ENCODE measurements around the gene NIPBL.
"Not testable (repeated sequence)": the region's sequence is repeated elsewhere in the genome, so short reads cannot be mapped to it uniquely, and the experiment has no call there.

Gene NIPBL

GRCh38 chr5:36899860-36900259 is 23.3 kb downstream of the NIPBL start:
- TF ChIP-seq EZH2 (IDR thresholded peaks at IDR 0.05; ENCODE audit: borderline replicate concordance, low read depth, low read length, severe bottlenecking) (no peak), CTCF (IDR thresholded peaks at IDR 0.05; ENCODE audit: borderline replicate concordance, extremely low read depth, low read length, poor library complexity, severe bottlenecking) (no peak)
- ATAC-seq (ENCODE audit: insufficient read depth, low read depth) (no peak), DNase-seq (no peak)
- Histone ChIP-seq H3K27me3 (ENCODE audit: insufficient read depth, low read length, poor library complexity) (no peaks in the 10 kb centered on the region), H3K4me3 (ENCODE audit: low read depth in 1 of 2, low read length in 2 of 2) (no peak overlapping the region), H3K36me3 (ENCODE audit: insufficient read depth, low read length) (no peaks in the 10 kb centered on the region), H3K27ac (ENCODE audit: low read length) (no peak overlapping the region), H3K4me2 (ENCODE audit: insufficient read depth, low read length) (no peak overlapping the region), H3K9me3 (ENCODE audit: insufficient read depth, low read length, severe bottlenecking) (no peaks in the 10 kb centered on the region), H4K20me1 (ENCODE audit: insufficient read depth, low read length) (peaks cover 75% of the 10 kb centered on the region), H3K9ac (ENCODE audit: low read depth, low read length) (no peak overlapping the region), H2AFZ (ENCODE audit: low read depth, low read length) (no peak overlapping the region), H3K79me2 (ENCODE audit: insufficient read depth, low read length) (peaks cover 100% of the 10 kb centered on the region), H3K4me1 (ENCODE audit: insufficient read depth, low read length) (no peaks in the 10 kb centered on the region)

- H3K4me2 ChIP-seq (ENCODE audit: insufficient read depth, low read length): no peak overlapping the region
- no peak overlapping the region for H3K4me3 ChIP-seq (ENCODE audit: low read depth in 1 of 2, low read length in 2 of 2)
- H3K36me3 ChIP-seq (ENCODE audit: insufficient read depth, low read length): no peaks in the 10 kb centered on the region
- H3K9me3 ChIP-seq (ENCODE audit: insufficient read depth, low read length, severe bottlenecking): no peaks in the 10 kb centered on the region
- ATAC-seq (ENCODE audit: insufficient read depth, low read depth) (no peak), DNase-seq (no peak)
- TF ChIP-seq CTCF (IDR thresholded peaks at IDR 0.05; ENCODE audit: borderline replicate concordance, extremely low read depth, low read length, poor library complexity, severe bottlenecking): no peak
- no peak for TF ChIP-seq EZH2 (IDR thresholded peaks at IDR 0.05; ENCODE audit: borderline replicate concordance, low read depth, low read length, severe bottlenecking)
- H3K79me2 ChIP-seq (ENCODE audit: insufficient read depth, low read length): peaks cover 100% of the 10 kb centered on the region
- no peaks in the 10 kb centered on the region for H3K4me1 ChIP-seq (ENCODE audit: insufficient read depth, low read length)
- H4K20me1 ChIP-seq (ENCODE audit: insufficient read depth, low read length): peaks cover 75% of the 10 kb centered on the region
- no peak overlapping the region for H2AFZ ChIP-seq (ENCODE audit: low read depth, low read length)
- no peaks in the 10 kb centered on the region for H3K27me3 ChIP-seq (ENCODE audit: insufficient read depth, low read length, poor library complexity)
- H3K9ac ChIP-seq (ENCODE audit: low read depth, low read length): no peak overlapping the region
- H3K27ac ChIP-seq (ENCODE audit: low read length): no peak overlapping the region
Measured at GRCh38 chr5:36900283-36900682, 23.7 kb downstream of the NIPBL start.

GRCh38 chr5:36901077-36901476 is 24.5 kb downstream of the NIPBL start:
- not testable (repeated sequence) for H3K27ac ChIP-seq (ENCODE audit: low read length); H3K9me3 ChIP-seq (ENCODE audit: insufficient read depth, low read length, severe bottlenecking); H2AFZ ChIP-seq (ENCODE audit: low read depth, low read length); H3K4me3 ChIP-seq (ENCODE audit: low read depth in 1 of 2, low read length in 2 of 2); H3K27me3 ChIP-seq (ENCODE audit: insufficient read depth, low read length, poor library complexity); DNase-seq; H3K4me2 ChIP-seq (ENCODE audit: insufficient read depth, low read length); H3K9ac ChIP-seq (ENCODE audit: low read depth, low read length); ATAC-seq (ENCODE audit: insufficient read depth, low read depth); H3K4me1 ChIP-seq (ENCODE audit: insufficient read depth, low read length); H3K36me3 ChIP-seq (ENCODE audit: insufficient read depth, low read length)
- Histone ChIP-seq H3K79me2 (ENCODE audit: insufficient read depth, low read length) (peaks cover 99% of the 10 kb centered on the region), H4K20me1 (ENCODE audit: insufficient read depth, low read length) (peaks cover 70% of the 10 kb centered on the region; the same call in 1 of the 2 replicates)

- H3K4me3 ChIP-seq (ENCODE audit: low read depth in 1 of 2, low read length in 2 of 2): no peak overlapping the region
- H3K9me3 ChIP-seq (ENCODE audit: insufficient read depth, low read length, severe bottlenecking): no peaks in the 10 kb centered on the region
- H3K9ac ChIP-seq (ENCODE audit: low read depth, low read length): no peak overlapping the region
- no peak overlapping the region for H3K4me2 ChIP-seq (ENCODE audit: insufficient read depth, low read length)
- no peak for ATAC-seq (ENCODE audit: insufficient read depth, low read depth)
- no peak overlapping the region for H3K27ac ChIP-seq (ENCODE audit: low read length)
- no peaks in the 10 kb centered on the region for H3K4me1 ChIP-seq (ENCODE audit: insufficient read depth, low read length)
- H4K20me1 ChIP-seq (ENCODE audit: insufficient read depth, low read length): peaks cover 65% of the 10 kb centered on the region; the same call in 1 of the 2 replicates
- H3K36me3 ChIP-seq (ENCODE audit: insufficient read depth, low read length): no peaks in the 10 kb centered on the region
- H2AFZ ChIP-seq (ENCODE audit: low read depth, low read length): no peak overlapping the region
- DNase-seq: no peak
- H3K27me3 ChIP-seq (ENCODE audit: insufficient read depth, low read length, poor library complexity): no peaks in the 10 kb centered on the region
- no peak for TF ChIP-seq CTCF (IDR thresholded peaks at IDR 0.05; ENCODE audit: borderline replicate concordance, extremely low read depth, low read length, poor library complexity, severe bottlenecking)
- no peak for TF ChIP-seq EZH2 (IDR thresholded peaks at IDR 0.05; ENCODE audit: borderline replicate concordance, low read depth, low read length, severe bottlenecking)
- H3K79me2 ChIP-seq (ENCODE audit: insufficient read depth, low read length): peaks cover 99% of the 10 kb centered on the region
Measured at GRCh38 chr5:36901856-36902255, 25.3 kb downstream of the NIPBL start.
